Panc1 (cell line): ENCODE results near the gene JAML.

Experiments
- POLR2AphosphoS5 ChIP-seq: IDR thresholded peaks from 2 replicates; pipeline ENCODE4 v1.6.1; 2012; ENCODE audit warnings: mild to moderate bottlenecking, low read depth, low read length, moderate library complexity
- REST ChIP-seq, 2 experiments: IDR thresholded peaks; 2 replicates each; pipeline ENCODE4 v1.6.1; 2011 to 2012; ENCODE audit warnings: low read depth in 2 of 2, control low read depth in 1 of 2, low read length in 1 of 2, mild to moderate bottlenecking in 1 of 2, moderate library complexity in 1 of 2; ENCODE audit not compliant: insufficient read depth in 1 of 2
- SIN3A ChIP-seq: IDR thresholded peaks from 2 replicates; pipeline ENCODE4 v1.6.1; 2012; ENCODE audit warnings: low read depth, mild to moderate bottlenecking, low read length, moderate library complexity, borderline replicate concordance; ENCODE audit not compliant: insufficient read depth
- TCF7L2 ChIP-seq: IDR thresholded peaks from 2 replicates; pipeline ENCODE4 v1.6.1; 2011; ENCODE audit warnings: mild to moderate bottlenecking, low read depth, low read length, inconsistent platforms
- TF ChIP-seq, protein P1 (sequence below): fragments of 450-650 bp; IDR thresholded peaks from 2 replicates; pipeline ENCODE4 v1.5.1; 2017; ENCODE audit warnings: mild to moderate bottlenecking

- TF ChIP-seq, protein P1, sequence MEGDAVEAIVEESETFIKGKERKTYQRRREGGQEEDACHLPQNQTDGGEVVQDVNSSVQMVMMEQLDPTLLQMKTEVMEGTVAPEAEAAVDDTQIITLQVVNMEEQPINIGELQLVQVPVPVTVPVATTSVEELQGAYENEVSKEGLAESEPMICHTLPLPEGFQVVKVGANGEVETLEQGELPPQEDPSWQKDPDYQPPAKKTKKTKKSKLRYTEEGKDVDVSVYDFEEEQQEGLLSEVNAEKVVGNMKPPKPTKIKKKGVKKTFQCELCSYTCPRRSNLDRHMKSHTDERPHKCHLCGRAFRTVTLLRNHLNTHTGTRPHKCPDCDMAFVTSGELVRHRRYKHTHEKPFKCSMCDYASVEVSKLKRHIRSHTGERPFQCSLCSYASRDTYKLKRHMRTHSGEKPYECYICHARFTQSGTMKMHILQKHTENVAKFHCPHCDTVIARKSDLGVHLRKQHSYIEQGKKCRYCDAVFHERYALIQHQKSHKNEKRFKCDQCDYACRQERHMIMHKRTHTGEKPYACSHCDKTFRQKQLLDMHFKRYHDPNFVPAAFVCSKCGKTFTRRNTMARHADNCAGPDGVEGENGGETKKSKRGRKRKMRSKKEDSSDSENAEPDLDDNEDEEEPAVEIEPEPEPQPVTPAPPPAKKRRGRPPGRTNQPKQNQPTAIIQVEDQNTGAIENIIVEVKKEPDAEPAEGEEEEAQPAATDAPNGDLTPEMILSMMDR = no peak
- TF ChIP-seq POLR2AphosphoS5 = no peak
- no peak for TF ChIP-seq REST (IDR thresholded peaks at IDR 0.05; ENCODE audit: insufficient read depth in 1 of 2, low read depth in 2 of 2, low read length in 1 of 2)
- TF ChIP-seq SIN3A = no peak
- no peak for TF ChIP-seq TCF7L2
Measured at GRCh38 chr11:118151431-118151830, 73.4 kb downstream of the JAML start.
